Fibroblast of lung (primary cell): ENCODE results near the gene SORCS2.

Experiments used
- CTCF ChIP-seq, 2 donors: IDR thresholded peaks in 1 of 2; conservative IDR thresholded peaks in 1 of 2; 1 replicate in 1 of 2; 2 replicates in 1 of 2; pipeline ENCODE4 v1.5.1; 2011 to 2012; ENCODE audit warnings: low read length in 2 of 2, control low read depth in 1 of 2, inconsistent platforms in 1 of 2, low read depth in 1 of 2, mild to moderate bottlenecking in 1 of 2
- EZH2 ChIP-seq: IDR thresholded peaks from 2 replicates; pipeline ENCODE4 v1.5.1; 2012; ENCODE audit warnings: low read length, control low read depth, mild to moderate bottlenecking; ENCODE audit errors: missing control alignments

- TF ChIP-seq CTCF (conservative IDR thresholded peaks at IDR 0.05 in 1 of 2, IDR thresholded peaks at IDR 0.05 in 1 of 2; ENCODE audit: low read depth in 1 of 2, low read length in 2 of 2) (no peak), EZH2 (no peak)
Observed at GRCh38 chr4:7714738-7715137, 522.4 kb downstream of the SORCS2 start.
